HuH-7.5 (cell line): ENCODE measurements around the gene KRT1.
"Not testable (repeated sequence)": the region's sequence is repeated elsewhere in the genome, so short reads cannot be mapped to it uniquely, and the experiment has no call there.

ENCODE experiments used
- DNase-seq: peaks from one replicate; pipeline ENCODE4 v3.0.0; 2011; ENCODE audit warnings: low spot score

The KRT1 gene

DNA sequence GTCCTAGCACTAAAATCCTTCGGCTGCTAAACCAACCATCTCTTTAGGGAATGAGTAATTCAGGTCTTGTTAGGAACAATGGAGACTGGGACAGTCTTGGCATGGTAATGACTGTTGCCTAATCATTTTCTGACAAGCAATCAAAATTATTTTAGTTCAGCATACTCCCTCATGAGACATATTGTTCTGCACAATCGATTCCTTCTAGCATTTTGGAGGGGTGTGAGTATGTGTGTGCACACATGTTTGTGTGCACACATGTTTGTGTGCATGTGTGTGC, 2.1 kb upstream of the KRT1 start:
- no peak for DNase-seq

DNA sequence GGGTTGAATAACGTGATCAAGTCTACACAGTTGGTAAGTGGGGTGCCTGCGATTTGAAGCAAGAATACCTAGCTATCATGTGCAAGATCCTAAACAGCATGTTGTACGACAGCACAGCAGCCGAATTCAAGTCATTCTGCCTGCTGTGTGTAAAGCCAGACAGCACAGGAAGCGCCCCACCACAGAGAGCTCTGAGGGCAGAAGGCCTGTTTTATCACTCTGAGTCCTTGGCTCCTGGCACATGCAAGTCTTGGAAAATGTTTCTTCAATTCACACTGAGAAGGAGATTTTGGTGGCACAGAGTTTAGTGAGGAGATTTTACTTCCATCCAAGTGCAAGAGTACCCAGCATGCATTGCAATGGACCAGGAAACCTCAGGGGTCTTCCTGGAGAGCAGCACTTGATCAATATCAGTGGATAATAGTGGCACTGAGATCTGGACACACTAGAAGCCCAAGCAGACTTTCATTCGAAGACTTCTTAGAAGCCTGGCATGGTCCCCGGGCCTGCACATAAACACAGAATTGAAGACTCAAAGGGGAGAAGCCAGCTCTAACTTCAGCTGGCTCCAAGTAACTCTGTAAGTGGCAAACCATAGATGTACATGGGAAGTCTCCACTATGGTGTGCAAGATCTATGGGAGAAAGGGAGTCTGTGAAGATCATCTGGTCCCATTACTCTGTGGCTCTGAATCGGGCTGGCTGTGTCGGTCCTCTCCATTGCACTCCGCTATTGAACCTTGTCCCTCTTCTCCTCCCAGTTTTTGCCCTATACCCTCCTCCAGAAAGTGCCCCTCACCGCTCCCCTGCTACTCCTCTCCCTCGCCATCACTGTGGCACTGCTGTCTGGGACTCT, 1.5 kb upstream of the KRT1 start:
- DNase-seq = no peak

DNA sequence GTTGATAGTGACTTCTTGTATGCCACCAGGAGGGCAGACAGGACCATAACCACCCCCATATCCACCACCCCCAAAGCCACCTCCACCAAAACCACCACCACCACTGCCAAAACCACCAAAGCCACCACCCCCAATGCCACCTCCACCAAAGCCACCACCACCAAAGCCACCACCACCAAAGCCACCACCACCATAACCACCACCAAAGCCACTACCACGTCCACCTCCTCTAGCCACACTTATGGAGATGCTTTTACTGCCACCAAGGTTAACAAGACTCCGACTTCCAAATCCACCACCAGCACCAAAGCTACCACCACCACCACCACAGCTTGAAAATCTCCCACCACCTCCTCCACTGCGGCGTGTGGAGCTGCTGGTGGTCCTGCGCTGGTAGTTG, 332 bp downstream of the KRT1 start:
- no peak for DNase-seq

DNA sequence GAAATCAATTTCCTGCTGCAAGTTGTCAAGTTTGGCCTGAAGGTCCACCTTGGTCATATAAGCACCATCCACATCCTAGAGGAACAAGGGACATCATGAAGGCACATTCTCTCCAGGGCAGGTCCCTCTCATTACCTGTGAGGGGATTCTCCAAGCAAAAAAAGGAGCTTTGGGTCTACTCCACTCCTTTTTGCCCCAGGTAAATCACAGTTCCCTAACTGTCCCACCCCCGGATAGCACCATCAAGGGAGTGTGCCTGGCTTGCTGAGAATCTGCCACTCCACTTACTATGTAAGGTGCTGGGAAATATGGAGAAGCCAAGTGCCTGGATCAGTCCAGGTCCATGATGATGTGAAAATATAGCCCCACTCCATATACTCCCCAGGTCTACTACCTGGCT, 2.5 kb downstream of the KRT1 start:
- no peak for DNase-seq

DNA sequence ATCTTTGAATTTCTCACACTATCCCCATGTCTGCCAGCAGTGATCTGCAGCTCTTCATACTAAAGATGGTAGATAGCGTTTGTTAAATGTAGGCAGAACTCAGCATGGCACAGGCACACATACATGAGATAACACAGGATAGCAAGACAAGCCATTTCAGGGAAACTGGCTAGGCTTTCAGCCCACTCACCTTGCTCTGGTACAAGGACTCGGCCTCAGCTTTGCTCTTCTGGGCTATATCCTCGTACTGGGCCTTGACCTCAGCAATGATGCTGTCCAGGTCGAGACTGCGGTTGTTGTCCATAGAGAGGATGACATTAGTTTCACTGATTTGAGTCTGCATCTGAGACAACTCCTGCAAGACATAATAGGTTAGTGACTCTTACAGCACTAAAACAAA, 3.1 kb downstream of the KRT1 start:
- no peak for DNase-seq

DNA sequence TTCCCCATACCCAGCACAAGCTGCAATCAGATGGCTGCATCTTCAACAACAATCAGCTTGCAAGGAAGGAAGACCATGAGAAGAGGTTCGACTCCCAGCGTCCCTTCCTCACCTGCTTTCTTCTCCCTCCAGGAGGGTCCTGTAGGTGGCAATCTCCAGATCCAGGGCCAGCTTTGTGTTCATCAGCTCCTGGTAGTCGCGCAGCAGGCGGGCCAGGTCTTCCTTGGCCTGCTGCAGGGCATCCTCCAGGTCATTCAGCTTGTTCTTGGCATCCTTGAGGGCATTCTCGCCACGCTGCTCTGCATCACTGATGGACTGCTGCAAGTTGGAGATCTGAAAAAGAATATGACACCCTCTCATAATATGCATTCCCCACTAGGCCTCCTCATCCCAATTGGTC, 4.0 kb downstream of the KRT1 start:
- DNase-seq = no peak

DNA sequence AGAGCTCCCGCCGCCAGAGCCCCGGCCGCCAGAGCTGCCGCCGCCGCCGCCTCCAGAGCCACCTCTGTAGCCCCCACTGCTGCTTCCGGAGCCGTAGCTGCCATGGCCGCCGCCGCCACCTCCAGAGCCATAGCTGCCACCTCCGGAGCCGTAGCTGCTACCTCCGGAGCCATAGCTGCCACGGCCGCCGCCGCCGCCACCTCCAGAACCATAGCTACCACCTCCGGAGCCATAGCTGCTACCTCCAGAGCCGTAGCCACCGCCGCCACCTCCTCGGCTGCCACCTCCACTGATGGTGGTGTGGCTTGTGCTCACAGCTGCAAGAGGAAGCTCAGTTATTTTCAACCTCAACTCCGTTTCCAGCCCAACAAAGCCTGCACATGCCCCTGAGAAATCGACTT, 4.9 kb downstream of the KRT1 start:
- no peak for DNase-seq

DNA sequence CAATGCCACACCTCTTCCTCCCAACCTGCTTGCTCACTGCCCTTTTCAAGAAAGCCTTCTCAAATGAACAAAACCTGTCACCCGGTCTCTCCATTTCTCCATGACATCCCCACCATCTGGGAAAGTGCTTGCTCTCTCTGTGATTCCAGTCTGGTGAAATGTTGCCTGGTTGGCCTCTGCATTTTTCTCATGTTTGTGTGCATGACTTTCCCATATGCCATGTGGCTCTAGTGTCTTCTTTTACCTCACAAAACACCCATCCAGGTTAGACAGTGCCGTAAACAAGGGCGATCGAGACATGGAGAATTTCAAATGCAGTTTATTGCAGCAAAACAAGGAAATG, 5.8 kb downstream of the KRT1 start:
- DNase-seq = no peak

DNA sequence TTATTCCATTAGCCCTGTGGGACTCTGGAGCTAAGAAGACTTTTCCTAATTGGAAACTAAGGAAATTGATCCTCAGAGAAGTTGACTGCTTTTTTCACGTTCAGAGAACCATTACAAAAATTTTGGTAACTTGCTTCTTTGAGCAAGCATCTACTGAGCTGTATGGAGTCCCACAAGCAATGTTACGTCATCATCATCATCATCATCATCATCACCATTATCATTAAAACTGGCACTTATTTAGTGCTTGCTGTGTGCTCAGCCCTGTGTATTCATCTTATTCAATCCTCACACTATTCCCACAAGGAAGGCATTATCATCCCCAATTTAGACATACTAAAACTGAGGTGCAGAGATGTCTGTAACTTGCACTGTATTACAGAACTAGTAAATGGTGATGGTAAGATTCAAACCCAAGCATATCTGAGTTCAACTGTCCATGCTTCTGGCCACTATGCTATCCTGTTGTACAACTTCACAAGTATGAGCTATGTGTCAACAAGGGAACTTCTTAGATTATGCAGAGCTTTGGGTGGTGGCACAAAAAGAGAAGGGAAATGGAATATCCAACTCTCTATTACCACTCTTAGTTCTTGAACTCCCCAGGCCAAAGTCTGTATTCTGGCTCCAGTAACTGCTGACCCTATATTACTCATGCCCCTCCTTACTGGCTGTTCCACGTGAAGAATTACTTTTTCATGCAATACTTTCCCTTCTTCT, 6.3 kb downstream of the KRT1 start:
- DNase-seq = no peak

DNA sequence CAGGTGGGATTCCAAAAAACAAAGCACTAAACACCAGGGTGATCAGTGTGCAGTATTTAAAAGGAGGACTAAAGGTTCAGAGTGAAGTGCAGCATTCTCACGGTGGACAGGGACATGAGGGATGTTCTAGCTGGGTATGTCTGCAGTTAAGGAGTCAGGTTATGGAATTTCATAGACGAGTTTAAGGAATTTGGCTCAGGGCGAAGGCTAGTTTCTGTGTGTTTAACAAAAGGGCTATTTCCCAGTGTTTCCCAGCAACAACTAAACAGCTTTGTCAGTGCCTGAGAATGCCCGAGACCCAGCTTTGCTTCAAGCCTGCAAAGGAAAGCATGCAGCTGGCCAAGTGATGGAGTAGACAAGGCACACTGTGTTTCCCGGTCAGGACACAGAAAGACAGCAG, 7.0 kb downstream of the KRT1 start:
- no peak for DNase-seq

DNA sequence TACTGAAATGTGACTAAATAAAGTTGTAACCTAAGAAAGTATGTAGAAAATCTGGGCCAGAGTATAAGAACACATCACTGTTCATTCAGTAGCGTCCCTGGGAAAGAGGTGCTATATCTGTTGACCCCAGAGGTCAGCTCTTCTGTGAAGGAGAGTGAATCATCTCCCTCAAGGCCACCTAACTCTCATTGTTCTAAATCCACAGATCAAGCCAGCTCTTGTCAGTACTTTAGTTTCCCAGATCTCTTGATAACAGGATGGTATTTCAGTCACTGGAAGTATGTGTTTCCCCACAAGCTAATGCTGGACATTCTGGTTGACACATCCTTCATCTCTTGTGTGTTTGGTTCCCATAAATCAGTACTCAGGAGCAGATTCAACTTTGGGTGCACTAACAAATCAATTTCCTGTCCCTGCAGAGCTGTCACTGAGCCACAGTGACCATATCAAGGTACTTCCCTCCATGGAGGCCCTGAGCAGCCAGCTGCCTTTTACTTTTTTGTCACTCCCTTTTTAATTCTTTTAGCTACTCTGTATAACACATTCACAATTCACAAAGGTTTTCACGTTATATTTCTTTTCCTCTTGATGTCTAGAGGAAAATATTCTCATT, 7.8 kb downstream of the KRT1 start:
- no peak for DNase-seq

DNA sequence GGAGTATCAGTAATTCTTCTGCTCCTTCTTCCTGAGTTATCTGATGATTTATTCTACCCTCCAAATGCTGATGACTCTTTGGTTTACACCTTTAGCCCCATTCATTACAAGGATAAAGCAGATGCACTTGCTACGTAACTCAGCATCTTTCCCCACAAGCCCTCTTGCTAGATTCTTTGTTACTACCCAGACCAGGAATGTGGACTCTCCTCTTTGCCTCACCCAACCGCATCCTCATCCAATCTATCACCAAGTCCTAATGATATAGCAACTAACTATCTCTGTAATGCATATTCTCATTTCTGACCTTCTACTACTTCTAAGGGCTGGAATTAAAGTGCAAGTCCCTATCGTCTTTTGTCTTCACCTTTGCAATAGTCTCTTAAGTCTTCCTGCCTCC, 9.2 kb downstream of the KRT1 start:
- DNase-seq = no peak

DNA sequence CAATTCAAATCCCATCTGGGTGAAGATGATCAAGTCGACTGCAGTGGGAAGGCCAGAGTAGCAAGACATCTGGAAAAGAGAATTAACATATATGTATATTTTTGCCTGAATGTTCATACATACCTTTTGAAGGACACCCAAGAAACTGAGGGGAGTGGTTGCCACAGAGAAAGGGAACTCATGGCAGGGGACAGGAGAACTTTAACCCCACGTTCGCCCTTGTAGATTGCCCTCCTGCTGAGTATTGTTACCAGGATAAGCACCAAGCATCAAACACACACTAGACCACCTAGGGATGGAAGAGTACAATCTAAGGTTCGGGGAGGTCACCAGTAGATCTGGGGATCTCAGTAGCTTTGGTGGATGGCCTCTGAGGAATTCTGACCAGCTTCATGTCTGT, 9.7 kb downstream of the KRT1 start:
- no peak for DNase-seq

DNA sequence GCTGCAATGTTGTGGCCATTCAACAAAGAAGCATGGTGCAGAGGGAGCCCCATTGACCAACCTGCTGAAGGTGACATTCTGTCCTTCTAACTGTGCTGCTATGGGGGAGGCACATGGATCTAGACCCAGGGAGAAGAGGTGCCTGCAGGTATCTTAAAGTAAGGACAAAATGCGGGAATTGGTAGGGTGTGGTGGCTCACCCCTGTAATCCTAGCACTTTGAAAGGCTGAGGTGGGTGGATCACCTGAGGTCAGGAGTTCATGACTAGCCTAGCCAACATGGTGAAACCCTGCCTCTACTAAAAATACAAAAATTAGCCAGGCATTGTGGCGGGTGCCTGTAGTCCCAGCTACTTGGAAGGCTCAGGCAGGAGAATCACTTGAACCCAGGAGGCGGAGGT, 10.3 kb downstream of the KRT1 start:
- not testable (repeated sequence) for DNase-seq

DNA sequence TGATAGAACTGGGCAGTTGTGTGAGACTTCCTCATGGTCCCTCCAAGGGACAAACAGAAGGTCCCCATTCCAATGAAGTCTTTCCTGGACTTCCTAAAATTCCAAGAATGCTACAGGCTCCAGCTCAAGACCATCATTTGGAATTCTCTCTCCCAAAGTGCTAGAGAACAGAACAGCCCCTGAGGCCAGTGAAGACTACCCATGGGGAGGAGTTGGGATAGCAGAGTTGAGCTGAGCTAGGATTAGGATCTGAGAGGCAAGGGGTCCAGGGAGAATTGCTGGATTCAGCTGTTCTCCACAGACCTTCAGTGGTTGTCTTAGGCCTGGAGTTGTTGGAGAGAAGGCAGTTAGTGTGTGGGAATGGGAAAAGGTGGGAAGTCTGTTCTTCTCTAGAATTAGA, 10.8 kb downstream of the KRT1 start:
- DNase-seq = no peak

DNA sequence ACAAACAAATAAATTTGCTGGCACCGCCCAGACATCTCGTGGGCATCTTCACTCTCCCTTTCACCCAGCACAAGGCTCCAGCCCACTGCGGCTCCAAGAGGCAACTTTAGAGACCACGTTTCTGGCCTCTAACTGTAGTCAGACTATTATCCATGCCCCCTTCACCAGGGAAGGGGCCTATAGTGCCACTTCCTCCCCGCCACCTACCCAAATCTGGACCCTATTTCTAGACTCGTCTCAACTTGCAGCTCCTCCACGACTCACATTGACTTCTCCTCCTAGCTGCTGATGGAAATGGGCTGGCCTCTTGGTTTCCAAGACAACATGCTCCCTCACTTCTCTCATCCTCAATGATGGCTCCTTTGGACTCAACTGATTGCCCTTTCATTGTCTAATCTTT, 12.3 kb downstream of the KRT1 start:
- no peak for DNase-seq

DNA sequence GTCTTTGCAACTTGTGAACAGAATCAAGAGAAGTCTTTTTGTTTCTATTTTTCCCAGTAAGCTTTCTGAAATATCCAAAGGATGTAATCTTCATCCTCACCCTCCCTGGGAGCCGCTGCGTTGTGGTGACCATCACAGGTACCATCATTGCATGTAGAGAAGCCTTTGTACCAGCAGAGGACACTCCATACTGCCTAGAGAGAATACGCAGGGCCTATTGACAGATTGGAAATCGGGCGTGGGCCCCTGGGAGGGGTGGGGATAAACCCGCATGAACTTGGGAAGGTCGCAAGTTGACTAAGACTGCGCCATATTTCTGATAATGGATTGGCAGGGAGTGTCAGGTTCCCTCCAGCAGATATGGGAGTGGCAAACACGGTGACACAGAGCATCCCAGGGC, 12.7 kb downstream of the KRT1 start:
- peak; percentile 27 for DNase-seq

DNA sequence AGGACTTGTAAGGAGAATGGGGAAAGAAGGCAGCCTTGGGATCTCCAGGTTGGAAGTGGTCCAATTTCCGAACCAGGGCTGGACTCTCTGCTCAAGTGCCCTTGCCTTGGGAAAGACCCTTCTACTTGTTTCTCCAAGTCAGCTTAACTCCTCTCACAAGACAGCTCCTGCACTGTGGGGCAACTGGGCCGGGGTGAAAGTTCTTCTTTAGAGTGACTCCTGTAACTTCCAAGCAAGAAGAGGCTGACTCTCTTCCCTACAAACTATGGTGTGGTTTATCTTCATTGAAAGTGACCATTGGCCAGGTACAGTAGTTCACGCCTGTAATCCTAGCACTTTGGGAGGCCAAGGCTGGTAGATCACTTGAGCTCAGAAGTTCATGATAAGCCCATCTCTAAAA, 13.7 kb downstream of the KRT1 start:
- DNase-seq = no peak

DNA sequence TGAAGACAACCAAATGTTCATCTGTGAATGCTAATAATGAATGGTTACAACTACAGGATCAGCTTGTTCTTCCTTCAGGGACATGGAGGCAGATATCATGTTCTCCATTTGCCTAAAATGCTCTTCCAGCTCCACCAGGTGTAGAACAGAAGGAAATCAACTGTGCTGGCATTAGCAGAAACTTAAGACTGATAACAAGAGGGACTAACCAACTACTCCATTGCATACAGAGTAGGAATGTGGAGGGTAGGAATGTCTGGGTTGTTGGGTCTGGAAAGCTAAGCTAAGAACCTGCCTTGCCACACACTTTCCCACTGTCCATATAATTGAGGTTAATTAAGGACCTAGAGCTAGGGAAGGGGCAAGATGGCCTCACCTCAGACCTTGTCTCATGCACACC, 16.8 kb downstream of the KRT1 start:
- no peak for DNase-seq

DNA sequence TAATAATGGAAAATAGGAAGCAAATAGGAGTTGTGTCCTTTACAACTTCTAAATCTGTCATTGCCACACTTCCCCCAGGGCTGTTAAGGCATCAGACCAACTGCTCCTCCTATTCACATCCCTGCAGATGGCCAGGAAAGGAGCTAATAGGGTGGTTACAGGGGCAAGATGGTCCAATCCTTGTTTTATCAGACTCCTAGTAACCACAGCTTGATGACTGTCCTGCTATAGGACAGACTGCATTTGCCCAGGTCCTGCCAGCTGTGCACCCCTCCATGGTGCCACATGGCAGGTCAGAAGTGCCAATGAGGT, 17.3 kb downstream of the KRT1 start:
- no peak for DNase-seq

DNA sequence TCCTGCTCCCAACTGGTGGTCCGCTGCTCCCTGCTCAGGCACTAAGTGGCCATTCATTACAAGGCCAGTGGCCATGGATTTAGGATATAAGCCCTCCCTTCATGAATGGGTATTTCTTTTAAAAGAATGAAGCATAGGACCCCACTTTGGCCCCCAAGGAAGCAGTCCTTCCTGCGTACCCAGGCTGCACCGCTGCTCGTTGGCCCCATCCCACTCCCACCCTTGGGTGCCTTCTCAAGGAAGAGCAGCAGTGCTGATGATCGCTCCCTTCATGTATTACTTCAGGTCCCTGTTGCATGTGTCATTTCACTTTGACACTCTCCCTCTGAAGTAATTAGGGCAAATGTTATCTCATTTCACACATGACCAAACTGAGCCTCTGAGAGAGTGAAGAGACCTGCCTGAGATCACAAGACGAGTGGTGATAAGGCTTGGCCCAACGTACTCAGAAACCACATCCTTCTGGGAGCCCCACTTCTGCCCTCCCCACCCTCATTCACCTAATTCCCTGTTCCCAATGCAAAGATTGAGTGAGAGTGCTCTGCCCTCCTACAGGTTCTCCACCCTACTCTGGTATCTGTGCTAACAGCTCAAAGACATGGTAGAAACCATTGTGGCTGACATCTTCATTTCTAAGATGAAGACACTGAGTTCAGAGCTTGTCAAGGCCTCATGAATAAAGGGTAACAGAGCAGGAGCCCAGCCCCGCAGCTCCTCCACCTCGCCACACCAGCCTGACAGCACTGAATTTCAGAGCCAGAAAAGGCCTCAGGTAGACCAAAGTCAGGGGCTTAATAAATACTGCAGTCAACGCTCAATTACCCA, 17.9 kb downstream of the KRT1 start:
- no peak for DNase-seq

DNA sequence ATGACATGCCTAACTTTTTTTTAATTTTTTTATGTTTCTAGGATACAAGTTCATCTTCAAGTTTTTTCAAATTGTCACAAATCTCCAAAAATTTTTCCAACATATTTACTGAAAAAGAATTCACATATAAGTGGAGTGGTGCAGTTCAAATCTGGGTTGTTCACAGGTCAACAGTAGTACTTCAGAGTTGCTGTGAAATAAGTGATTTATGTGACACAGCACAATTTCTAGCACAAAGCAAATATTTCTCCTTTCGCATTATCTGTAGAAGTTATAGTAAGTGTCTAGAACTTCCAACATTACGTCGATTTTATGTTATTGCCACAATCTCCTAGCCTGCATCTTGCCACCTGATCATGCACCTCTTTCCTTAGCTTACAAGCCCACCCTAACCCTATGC, 18.5 kb downstream of the KRT1 start:
- no peak for DNase-seq

DNA sequence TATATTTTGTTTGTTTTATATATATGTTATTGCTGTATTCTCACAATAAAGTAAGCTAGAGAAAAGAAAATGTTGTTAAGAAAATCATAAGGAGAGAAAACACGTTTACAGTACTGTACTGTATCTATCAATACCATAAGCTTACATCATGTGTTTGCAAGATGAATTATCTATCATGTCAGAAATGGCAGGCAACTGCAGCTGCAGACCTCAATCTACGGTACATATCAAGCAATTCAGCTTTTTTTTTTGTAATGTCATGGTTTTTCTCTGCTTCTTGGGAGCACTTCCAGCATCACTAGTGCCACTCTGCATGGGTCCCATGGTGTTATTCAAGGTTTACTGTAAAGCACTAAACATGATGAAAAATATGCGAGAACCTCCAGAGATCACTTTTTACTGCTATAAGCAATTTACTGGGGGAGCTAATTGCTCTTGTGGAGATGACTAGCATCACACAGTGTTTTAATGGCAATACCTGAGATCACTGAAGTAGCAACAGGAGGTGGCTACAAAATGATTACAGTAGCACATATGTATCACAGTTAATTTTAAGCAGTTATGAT, 19.2 kb downstream of the KRT1 start:
- DNase-seq = no peak
